Upper lobe of right lung (tissue), 1 donor: ENCODE data around the gene C2CD4D. TPM values are rescaled to one million over a fixed set of nuclear protein-coding genes. Genes with fewer than 3 reads are reported as not detected.

Experiments
- ATAC-seq: fragments of 200-7000 bp; cut with Tn5 transposase; one replicate; pipeline ENCODE4 v1.9.1; 2020; ENCODE audit warnings: mild to moderate bottlenecking, moderate library complexity
- DNase-seq: peaks from one replicate; pipeline ENCODE4 v3.0.0-alpha.2; 2020
- H3K27ac ChIP-seq: fragments of 200-600 bp; one replicate; pipeline ENCODE4 v1.8.0; 2022
- H3K27me3 ChIP-seq: fragments of 200-600 bp; one replicate; pipeline ENCODE4 v1.8.0; 2022; ENCODE audit warnings: mild to moderate bottlenecking
- H3K36me3 ChIP-seq: fragments of 200-600 bp; one replicate; pipeline ENCODE4 v1.8.0; 2022
- H3K4me1 ChIP-seq: fragments of 200-600 bp; one replicate; pipeline ENCODE4 v1.8.0; 2022
- H3K4me3 ChIP-seq: fragments of 200-600 bp; one replicate; pipeline ENCODE4 v1.8.0; 2022; ENCODE audit warnings: mild to moderate bottlenecking
- H3K9me3 ChIP-seq: fragments of 200-600 bp; one replicate; pipeline ENCODE4 v1.8.0; 2022
- intact Hi-C: fragments of 100-400 bp; cut with DNase I; formaldehyde crosslinking; loops from one replicate; pipeline ENCODE4 v1.11.0; 2022
- total RNA-seq: library from RNA; stranded (reverse); fragmentation: NEBNext Ultra II Directional; extraction: Animal tissue kit (Norgen Biotek cat#: 25700); gene quantifications from one replicate; pipeline ENCODE4 v1.2.1, GENCODE V29; 2021
- TF ChIP-seq, protein P1 (sequence below): fragments of 200-600 bp; IDR thresholded peaks from one replicate; pipeline ENCODE4 v1.8.0; 2022; ENCODE audit warnings: antibody characterized with exemption
- donor health status: DM: no; HTN: yes; CAD: no; lungs with severe emphysema.

Gene C2CD4D
- total RNA-seq, 1 donor from 2014 or later: 0.29 TPM

- H3K27me3 ChIP-seq: no peaks in the 10 kb centered on the region
- DNase-seq (no peak), ATAC-seq (no peak)
- H3K27ac ChIP-seq: no peak within 1 kb of the TSS
- H3K4me1 ChIP-seq: peaks cover 11% of the 10 kb centered on the region
- no peak within 1 kb of the TSS for H3K4me3 ChIP-seq
- intact Hi-C loops: no loop called here
- TF ChIP-seq, protein P1, sequence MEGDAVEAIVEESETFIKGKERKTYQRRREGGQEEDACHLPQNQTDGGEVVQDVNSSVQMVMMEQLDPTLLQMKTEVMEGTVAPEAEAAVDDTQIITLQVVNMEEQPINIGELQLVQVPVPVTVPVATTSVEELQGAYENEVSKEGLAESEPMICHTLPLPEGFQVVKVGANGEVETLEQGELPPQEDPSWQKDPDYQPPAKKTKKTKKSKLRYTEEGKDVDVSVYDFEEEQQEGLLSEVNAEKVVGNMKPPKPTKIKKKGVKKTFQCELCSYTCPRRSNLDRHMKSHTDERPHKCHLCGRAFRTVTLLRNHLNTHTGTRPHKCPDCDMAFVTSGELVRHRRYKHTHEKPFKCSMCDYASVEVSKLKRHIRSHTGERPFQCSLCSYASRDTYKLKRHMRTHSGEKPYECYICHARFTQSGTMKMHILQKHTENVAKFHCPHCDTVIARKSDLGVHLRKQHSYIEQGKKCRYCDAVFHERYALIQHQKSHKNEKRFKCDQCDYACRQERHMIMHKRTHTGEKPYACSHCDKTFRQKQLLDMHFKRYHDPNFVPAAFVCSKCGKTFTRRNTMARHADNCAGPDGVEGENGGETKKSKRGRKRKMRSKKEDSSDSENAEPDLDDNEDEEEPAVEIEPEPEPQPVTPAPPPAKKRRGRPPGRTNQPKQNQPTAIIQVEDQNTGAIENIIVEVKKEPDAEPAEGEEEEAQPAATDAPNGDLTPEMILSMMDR: no peak
- no peaks in the 10 kb centered on the region for H3K36me3 ChIP-seq
- no peaks in the 10 kb centered on the region for H3K9me3 ChIP-seq
These were observed 13.9 kb upstream of the C2CD4D start, which contains the start of gene THEM5 for GRCh38 chr1:151853411-151853943. Gene THEM5 (minus strand): TSS chr1:151853712. CDS start chr1:151853565, 147 bp downstream.

- H3K4me3 ChIP-seq: no peak overlapping the region
- intact Hi-C loops: no loop called here
- no peaks in the 10 kb centered on the region for H3K27me3 ChIP-seq
- no peak for ATAC-seq
- DNase-seq: no peak
- TF ChIP-seq, protein P1: no peak
- H3K27ac ChIP-seq: no peak overlapping the region
- no peaks in the 10 kb centered on the region for H3K9me3 ChIP-seq
- H3K4me1 ChIP-seq: peaks cover 11% of the 10 kb centered on the region
- H3K36me3 ChIP-seq: no peaks in the 10 kb centered on the region
These were observed 13.1 kb upstream of the C2CD4D start for GRCh38 chr1:151852733-151853132.

GRCh38 chr1:151851886-151852285 lies 12.3 kb upstream of the C2CD4D start:
- H3K36me3 ChIP-seq: no peaks in the 10 kb centered on the region
- H3K4me3 ChIP-seq: no peak overlapping the region
- intact Hi-C loops: no loop called here
- DNase-seq (no peak), ATAC-seq (no peak)
- H3K27ac ChIP-seq: no peak overlapping the region
- H3K4me1 ChIP-seq: peaks cover 11% of the 10 kb centered on the region
- H3K9me3 ChIP-seq: no peaks in the 10 kb centered on the region
- TF ChIP-seq, protein P1: no peak
- no peaks in the 10 kb centered on the region for H3K27me3 ChIP-seq

DNA sequence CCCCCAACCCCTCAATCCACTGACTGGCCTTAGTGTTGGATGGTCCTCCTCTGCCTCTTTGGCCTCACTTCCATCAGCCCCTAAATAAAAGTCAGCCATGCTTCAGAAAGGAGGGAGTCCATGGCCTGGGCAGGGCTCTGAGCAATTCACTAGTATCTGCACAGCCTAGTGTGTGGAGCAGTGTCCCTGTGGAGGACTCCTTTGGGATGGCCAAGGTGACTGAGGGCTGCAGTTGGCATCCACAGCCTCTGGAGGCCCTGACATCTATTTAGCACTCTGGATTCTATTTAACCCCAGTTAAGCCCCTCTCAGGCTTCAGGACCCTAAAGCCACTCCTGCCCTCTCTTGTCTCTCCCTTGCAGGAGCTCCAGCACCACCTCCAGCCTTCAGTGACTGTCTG lies 10.3 kb upstream of the C2CD4D start:
- no peak overlapping the region for H3K4me3 ChIP-seq
- intact Hi-C loops: no loop called here
- H3K27me3 ChIP-seq: no peaks in the 10 kb centered on the region
- ATAC-seq (no peak), DNase-seq (no peak)
- no peak overlapping the region for H3K27ac ChIP-seq
- no peaks in the 10 kb centered on the region for H3K36me3 ChIP-seq
- H3K4me1 ChIP-seq: peaks cover 11% of the 10 kb centered on the region
- no peaks in the 10 kb centered on the region for H3K9me3 ChIP-seq
- TF ChIP-seq, protein P1: no peak

- ATAC-seq: no peak
- TF ChIP-seq, protein P1: no peak
- Histone ChIP-seq H3K4me3 (no peak overlapping the region), H3K27me3 (no peaks in the 10 kb centered on the region), H3K36me3 (no peaks in the 10 kb centered on the region), H3K9me3 (no peaks in the 10 kb centered on the region), H3K27ac (no peak overlapping the region), H3K4me1 (peaks cover 11% of the 10 kb centered on the region)
- intact Hi-C loops: no loop called here
- no peak for DNase-seq
These were observed 9.5 kb upstream of the C2CD4D start for GRCh38 chr1:151849126-151849525.
